Uterine smooth muscle cell (primary cell): ENCODE measurements around the gene AATK. TPM values are rescaled to one million over a fixed set of nuclear protein-coding genes. Genes with fewer than 3 reads are reported as not detected.

Experiments used
- total RNA-seq: library from RNA; depleted of rRNA; stranded (reverse); fragments of >200 nt; gene quantifications from 2 replicates; pipeline ENCODE4 v1.2.3, GENCODE V29; 2014

AATK gene, protein sequence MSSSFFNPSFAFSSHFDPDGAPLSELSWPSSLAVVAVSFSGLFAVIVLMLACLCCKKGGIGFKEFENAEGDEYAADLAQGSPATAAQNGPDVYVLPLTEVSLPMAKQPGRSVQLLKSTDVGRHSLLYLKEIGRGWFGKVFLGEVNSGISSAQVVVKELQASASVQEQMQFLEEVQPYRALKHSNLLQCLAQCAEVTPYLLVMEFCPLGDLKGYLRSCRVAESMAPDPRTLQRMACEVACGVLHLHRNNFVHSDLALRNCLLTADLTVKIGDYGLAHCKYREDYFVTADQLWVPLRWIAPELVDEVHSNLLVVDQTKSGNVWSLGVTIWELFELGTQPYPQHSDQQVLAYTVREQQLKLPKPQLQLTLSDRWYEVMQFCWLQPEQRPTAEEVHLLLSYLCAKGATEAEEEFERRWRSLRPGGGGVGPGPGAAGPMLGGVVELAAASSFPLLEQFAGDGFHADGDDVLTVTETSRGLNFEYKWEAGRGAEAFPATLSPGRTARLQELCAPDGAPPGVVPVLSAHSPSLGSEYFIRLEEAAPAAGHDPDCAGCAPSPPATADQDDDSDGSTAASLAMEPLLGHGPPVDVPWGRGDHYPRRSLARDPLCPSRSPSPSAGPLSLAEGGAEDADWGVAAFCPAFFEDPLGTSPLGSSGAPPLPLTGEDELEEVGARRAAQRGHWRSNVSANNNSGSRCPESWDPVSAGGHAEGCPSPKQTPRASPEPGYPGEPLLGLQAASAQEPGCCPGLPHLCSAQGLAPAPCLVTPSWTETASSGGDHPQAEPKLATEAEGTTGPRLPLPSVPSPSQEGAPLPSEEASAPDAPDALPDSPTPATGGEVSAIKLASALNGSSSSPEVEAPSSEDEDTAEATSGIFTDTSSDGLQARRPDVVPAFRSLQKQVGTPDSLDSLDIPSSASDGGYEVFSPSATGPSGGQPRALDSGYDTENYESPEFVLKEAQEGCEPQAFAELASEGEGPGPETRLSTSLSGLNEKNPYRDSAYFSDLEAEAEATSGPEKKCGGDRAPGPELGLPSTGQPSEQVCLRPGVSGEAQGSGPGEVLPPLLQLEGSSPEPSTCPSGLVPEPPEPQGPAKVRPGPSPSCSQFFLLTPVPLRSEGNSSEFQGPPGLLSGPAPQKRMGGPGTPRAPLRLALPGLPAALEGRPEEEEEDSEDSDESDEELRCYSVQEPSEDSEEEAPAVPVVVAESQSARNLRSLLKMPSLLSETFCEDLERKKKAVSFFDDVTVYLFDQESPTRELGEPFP (N-terminal part only)
- total RNA-seq, result 0.11 and 0.50 TPM in 2 replicates

DNA sequence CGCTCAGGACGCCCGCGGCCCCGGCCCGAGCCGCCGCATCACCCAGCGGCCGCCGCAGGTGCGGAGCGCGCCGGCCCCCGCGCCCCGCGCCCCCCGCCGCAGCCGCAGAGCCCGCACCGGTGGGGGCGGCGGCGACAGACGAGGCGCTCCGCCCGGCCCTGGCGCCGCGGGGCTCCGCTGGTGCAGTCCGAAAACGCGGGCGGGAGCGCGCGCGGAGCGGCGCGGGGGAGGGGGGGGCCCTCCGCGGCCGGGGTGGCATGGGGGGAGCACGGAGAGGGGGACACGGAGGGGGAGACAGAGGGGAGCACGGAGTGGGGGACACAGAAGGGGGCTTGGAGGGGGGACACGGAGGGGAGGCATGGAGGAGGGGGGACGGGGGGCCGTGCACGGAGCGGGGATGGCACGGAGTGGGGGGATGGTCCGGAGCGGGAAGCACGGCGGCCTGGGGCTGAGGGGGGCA lies at the start of gene AATK:
Gene AATK, minus strand, starts transcription at position 189 of the 460 bp plus-strand sequence. CDS start 229 bp downstream, outside the sequence.

GRCh38 chr17:81165246-81166032 lies 582 bp downstream of the AATK start, which contains the start of gene PVALEF:
Gene PVALEF, plus strand, starts transcription at chr17:81165507. Its CDS starts 15,720 bp downstream, at chr17:81181227.

Other genes starting within 250 kb of the AATK start
- gene CHMP6, start 174.4 kb downstream of the AATK start, total RNA-seq, result 13.0 and 14.7 TPM in 2 replicates
- gene BAIAP2, start 131.1 kb downstream of the AATK start, total RNA-seq, result 24.5 and 28.8 TPM in 2 replicates
- gene PVALEF, start 714 bp downstream of the AATK start, total RNA-seq, result not detected in 2 replicates
- 15.4 and 16.6 TPM in 2 replicates for gene CEP131, start 56.7 kb upstream of the AATK start, total RNA-seq
- gene TEPSIN, start 72.8 kb upstream of the AATK start, total RNA-seq, result 16.5 and 19.2 TPM in 2 replicates
- gene NDUFAF8, start 73.1 kb upstream of the AATK start, total RNA-seq, result 30.0 and 33.6 TPM in 2 replicates
- 66.0 and 117 TPM in 2 replicates for gene SLC38A10, start 129.1 kb upstream of the AATK start, total RNA-seq
- gene BAHCC1, start 229.2 kb upstream of the AATK start, total RNA-seq, result 3.3 and 4.6 TPM in 2 replicates